OCI-LY1 (cell line): Measurements from ENCODE around the gene FN1.

Experiments
- CTCF ChIP-seq: fragments of 200-600 bp; sonication (generic), shearing (Covaris generic); IDR thresholded peaks from 2 replicates; pipeline ENCODE4 v1.5.1; 2017; ENCODE audit warnings: mild to moderate bottlenecking, antibody characterized with exemption, low read length, moderate library complexity, mixed read lengths
- EZH2 ChIP-seq: fragments of 200-600 bp; sonication (generic), shearing (Covaris generic); IDR thresholded peaks from 2 replicates; pipeline ENCODE4 v1.8.0; 2017; ENCODE audit warnings: borderline replicate concordance, mixed run types, mild to moderate bottlenecking, antibody characterized with exemption, low read length, moderate library complexity, mixed read lengths

- TF ChIP-seq CTCF (no peak), EZH2 (no peak)
Measured at GRCh38 chr2:215415820-215416577, 19.9 kb downstream of the FN1 start.
